Skeletal muscle tissue (tissue), 4 donors: ENCODE data around the gene SPEM3. TPM values are rescaled to one million over a fixed set of nuclear protein-coding genes. Genes with fewer than 3 reads are reported as not detected.
"Not testable (repeated sequence)": the region's sequence is repeated elsewhere in the genome, so short reads cannot be mapped to it uniquely, and the experiment has no call there.

ENCODE experiments used
- H3K27ac ChIP-seq: one replicate; pipeline ENCODE4 v1.7.0; 2013; ENCODE audit warnings: mild to moderate bottlenecking, low read depth, low read length, inconsistent platforms
- H3K27me3 ChIP-seq, 3 donors: one replicate each; pipeline ENCODE4 v1.7.0; 2013; ENCODE audit warnings: low read length in 3 of 3; ENCODE audit not compliant: control insufficient read depth in 3 of 3, insufficient read depth in 3 of 3
- H3K36me3 ChIP-seq, 3 donors: one replicate each; pipeline ENCODE4 v1.7.0; 2013; ENCODE audit warnings: low read length in 3 of 3; ENCODE audit not compliant: control insufficient read depth in 3 of 3, insufficient read depth in 3 of 3
- H3K4me1 ChIP-seq, 3 donors: one replicate each; pipeline ENCODE4 v1.7.0; 2013; ENCODE audit warnings: low read length in 3 of 3, mild to moderate bottlenecking in 3 of 3; ENCODE audit not compliant: control insufficient read depth in 3 of 3, insufficient read depth in 3 of 3
- H3K4me3 ChIP-seq, 3 donors: one replicate each; pipeline ENCODE4 v1.7.0; 2013; ENCODE audit warnings: low read length in 3 of 3
- H3K9ac ChIP-seq, 3 donors: one replicate each; pipeline ENCODE4 v1.7.0; 2013; ENCODE audit warnings: low read length in 3 of 3, mild to moderate bottlenecking in 3 of 3, moderate library complexity in 2 of 3, low read depth in 1 of 3
- H3K9me3 ChIP-seq, 3 donors: one replicate each; pipeline ENCODE4 v1.7.0; 2013; ENCODE audit warnings: low read length in 3 of 3; ENCODE audit not compliant: control insufficient read depth in 3 of 3
- total RNA-seq: library from RNA; depleted of rRNA; stranded (reverse); fragments of >200 nt; gene quantifications from one replicate; pipeline ENCODE4 v1.2.3, GENCODE V29; 2014
- donor health status: Osteomylitis.

Gene SPEM3
- total RNA-seq, 1 donor from 2014 or later: not detected

DNA sequence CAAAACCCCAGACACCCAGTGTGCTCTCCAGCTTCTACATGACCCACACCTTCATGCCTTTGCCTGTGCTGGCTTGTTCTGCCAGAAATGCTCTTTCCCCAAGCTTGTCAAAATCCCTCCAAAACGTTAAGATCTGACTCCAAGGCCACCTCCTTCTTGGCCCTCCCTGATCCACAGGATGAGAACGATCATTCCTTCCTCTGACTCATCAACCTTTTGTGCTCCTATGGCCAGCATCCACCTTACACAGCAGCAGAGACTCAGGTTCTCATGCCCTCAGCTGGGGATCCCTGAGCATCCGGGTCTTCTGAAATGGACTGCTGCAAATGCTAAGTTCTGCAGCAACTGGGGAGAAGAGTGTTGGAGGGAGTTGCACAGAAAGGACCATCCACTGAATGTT lies 47.8 kb downstream of the SPEM3 start:
- Histone ChIP-seq H3K36me3 (no peaks in the 10 kb centered on the region), H3K27ac (peak overlapping the region; percentile 99), H3K9ac (peak overlapping the region; percentile 42 to 97 (median 54)), H3K27me3 (no peaks in the 10 kb centered on the region), H3K4me3 (peak overlapping the region; percentile 44 to 97 (median 65)), H3K9me3 (no peaks in the 10 kb centered on the region), H3K4me1 (peaks cover 56 to 63% (median 57%) of the 10 kb centered on the region in 3 donors)

DNA sequence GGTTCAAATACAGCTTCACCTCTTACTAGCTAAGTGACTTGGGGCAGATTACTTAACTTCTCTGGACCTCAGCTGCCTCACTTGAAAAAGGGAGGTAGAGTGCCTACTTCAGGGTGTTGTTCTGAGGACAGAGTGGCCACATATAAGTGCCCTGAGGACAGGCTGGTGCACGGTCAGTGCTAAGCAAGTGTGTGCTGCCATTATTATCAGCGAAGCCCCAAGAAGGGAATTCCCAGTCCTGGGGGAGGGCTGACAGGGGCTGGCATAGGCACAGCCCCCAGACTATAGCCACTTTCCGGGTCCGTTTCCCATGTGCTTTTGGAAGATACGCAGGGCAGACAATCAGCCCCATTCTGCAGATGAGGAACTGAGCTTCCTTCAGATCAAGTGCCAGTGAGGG lies 48.3 kb downstream of the SPEM3 start:
- Histone ChIP-seq H3K36me3 (no peaks in the 10 kb centered on the region), H3K4me3 (peak overlapping the region; percentile 85 to 97 (median 96)), H3K9ac (peak overlapping the region; percentile 54 to 97 (median 92)), H3K27me3 (no peaks in the 10 kb centered on the region), H3K4me1 (peaks cover 56 to 65% (median 61%) of the 10 kb centered on the region in 3 donors), H3K27ac (peak overlapping the region; percentile 99), H3K9me3 (no peaks in the 10 kb centered on the region)

DNA sequence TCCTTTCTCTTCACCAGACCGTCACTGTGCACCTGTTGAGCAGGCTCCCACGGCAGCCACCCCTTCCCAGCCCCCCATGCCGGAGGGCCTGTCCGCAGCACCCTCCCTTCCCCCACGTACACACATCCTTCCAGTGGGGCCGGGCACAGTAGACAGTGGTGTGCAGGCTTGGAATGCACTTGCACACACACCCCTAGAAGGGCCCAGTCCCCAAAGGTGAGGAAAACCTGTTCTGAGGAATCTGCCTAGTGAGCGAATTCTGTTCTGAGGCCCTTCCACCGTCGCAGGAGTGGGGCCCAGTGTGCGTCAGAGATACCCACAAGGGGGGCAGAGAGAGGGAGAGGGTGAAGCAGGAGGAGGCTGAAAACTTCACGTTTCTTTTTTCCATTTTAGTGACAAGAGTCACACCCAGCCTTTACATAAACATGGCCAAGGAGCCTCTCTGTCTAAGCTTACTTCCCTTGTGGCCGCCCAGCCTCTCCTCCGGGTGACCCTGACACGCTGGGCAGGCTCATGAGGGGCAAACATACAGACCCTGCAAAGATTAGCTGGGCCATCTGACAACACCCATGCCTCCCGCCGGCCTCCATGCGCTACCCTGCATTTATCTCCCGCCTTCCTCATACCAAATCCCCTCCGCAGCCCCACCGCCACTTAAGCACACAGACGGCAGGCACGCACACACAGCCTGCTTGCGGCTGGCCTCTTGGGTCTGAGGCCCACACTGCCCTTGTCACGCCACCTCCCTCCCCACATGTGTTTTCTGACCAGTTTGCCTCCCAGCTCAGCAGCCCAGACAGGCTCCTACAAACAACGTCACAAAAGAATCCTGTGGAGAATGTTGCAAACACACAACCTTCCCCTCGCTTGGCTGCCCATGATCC lies 49.0 kb downstream of the SPEM3 start:
- no peaks in the 10 kb centered on the region for H3K36me3 ChIP-seq
- H3K27me3 ChIP-seq: no peaks in the 10 kb centered on the region
- no peaks in the 10 kb centered on the region for H3K9me3 ChIP-seq
- peaks cover 63 to 66% (median 63%) of the 10 kb centered on the region in 3 donors for H3K4me1 ChIP-seq
- peak overlapping the region; percentile 85 to 97 (median 92) for H3K9ac ChIP-seq
- peak overlapping the region; percentile 85 to 97 (median 96) for H3K4me3 ChIP-seq
- peak overlapping the region; percentile 99 for H3K27ac ChIP-seq

DNA sequence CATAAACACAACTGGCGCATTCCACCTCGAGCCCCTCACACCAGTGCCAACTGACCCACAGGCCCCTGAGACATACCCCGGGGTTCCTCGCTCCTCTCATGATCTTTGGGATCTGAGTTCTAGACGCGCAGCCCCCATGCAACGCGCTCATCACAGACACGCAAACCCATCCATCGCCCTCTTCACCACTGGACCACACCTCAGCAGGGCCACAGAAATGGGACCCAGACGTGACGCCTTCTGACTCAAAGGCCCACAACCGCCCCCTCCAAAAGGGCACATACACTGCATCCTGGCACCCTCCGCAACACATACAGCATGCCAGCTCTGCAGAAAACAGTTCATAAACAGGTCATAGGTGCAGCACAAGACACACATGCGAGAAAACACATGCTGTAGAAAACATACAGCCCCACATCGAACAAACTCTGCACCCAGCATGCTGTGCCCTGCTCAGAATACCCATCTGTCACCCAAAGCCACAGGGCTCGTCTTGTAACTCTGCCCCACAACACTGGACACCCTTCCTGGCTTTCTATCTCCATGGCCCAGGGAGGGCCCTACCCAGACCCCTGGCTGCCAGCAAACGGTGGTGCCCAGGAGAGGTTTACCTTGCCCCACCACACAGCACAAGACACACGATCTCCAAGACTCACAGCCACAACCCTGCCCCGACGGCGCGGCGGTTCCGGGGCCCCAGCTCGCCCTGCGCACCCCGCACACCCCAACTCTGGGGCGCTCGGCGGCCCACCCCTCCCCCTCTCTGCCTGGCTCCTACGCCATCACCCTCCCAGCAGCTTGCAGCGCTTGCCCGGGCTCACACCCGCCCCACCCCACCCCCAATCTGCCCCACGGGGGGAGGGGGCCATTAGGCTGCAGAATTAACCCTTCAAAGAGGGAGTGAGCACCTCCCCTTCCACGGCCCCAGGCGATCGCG lies 49.9 kb downstream of the SPEM3 start:
- no peaks in the 10 kb centered on the region for H3K9me3 ChIP-seq
- H3K4me3 ChIP-seq: peak overlapping the region; percentile 85 to 97 (median 96)
- peaks cover 66 to 70% (median 69%) of the 10 kb centered on the region in 3 donors for H3K4me1 ChIP-seq
- no peaks in the 10 kb centered on the region for H3K36me3 ChIP-seq
- peak overlapping the region; percentile 85 to 97 (median 92) for H3K9ac ChIP-seq
- H3K27ac ChIP-seq: peak overlapping the region; percentile 99
- no peaks in the 10 kb centered on the region for H3K27me3 ChIP-seq

DNA sequence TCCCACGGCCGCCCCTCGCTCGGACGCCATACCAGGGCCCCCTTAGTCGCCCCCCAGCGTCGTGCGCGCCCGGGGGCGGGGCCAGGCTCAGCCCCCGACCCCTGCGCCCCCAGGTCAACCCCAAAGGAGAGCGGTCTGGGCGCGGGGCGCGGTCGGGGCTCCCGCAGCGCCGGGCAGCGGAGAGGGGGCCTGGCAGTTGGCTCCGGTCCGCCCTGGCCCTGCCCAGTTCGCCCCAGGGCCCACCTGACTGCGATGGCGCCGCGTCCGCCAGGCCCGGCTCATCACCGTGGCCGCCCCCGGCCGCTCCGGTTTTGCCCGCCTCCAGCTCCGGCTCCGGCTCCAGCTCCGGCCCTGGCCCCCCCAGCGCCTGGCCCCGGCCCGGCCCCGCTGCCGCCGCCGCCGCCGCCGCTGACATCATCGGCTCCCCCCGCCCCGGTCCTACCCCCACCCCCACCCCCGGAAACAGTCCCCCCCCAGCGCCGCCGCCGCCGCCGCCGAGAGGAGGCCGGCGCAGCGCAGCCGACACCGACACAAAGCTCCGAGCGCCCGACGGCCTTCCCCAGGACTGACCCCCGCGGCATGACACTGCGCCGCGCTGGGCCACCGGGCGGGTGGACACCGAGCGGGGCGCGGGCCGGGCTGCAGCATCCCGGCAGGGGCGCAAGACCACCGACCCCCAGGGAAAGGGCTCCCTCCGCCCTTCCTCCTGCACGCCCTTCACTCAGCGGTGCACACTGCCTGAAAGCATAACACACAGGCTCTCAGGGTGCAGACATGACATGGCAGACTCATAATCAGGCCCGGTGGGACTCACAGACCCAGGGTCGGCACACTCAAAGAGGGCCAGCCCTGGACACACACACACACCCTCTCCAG lies 50.8 kb downstream of the SPEM3 start, which contains the start of gene ZBTB4:
ZBTB4 (minus strand) TSS at position 419 of the 876 bp plus-strand sequence. CDS start 12,830 bp downstream, outside the sequence.
- no peaks in the 10 kb centered on the region for H3K9me3 ChIP-seq
- H3K36me3 ChIP-seq: no peaks in the 10 kb centered on the region
- peak within 1 kb of the TSS; percentile 99 for H3K27ac ChIP-seq
- peak within 1 kb of the TSS; percentile 92 to 99 (median 96) for H3K9ac ChIP-seq
- H3K4me3 ChIP-seq: peak within 1 kb of the TSS; percentile 94 to 97 (median 96)
- H3K27me3 ChIP-seq: no peaks in the 10 kb centered on the region
- peaks cover 59 to 65% (median 62%) of the 10 kb centered on the region in 3 donors for H3K4me1 ChIP-seq

DNA sequence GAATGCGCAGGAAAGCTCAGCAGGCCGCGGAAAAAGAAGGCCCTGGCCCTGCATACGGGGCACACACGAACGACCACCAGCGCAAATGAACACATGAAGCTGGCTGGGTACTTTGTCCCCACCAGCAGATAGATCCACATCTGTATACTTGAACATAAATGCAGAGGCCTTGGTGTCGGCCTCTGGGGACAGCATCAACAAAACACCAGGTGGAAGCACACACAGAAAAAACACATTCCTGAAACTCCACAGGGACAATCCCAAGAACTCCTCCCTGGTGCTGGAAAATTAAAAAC lies 51.4 kb downstream of the SPEM3 start:
- H3K36me3 ChIP-seq: no peaks in the 10 kb centered on the region
- peaks cover 60 to 64% (median 60%) of the 10 kb centered on the region in 3 donors for H3K4me1 ChIP-seq
- no peaks in the 10 kb centered on the region for H3K9me3 ChIP-seq
- H3K4me3 ChIP-seq: peak overlapping the region; percentile 88 to 97 (median 94)
- H3K27ac ChIP-seq: peak overlapping the region; percentile 91
- H3K9ac ChIP-seq: peak overlapping the region; percentile 89 to 99 (median 96)
- no peaks in the 10 kb centered on the region for H3K27me3 ChIP-seq

DNA sequence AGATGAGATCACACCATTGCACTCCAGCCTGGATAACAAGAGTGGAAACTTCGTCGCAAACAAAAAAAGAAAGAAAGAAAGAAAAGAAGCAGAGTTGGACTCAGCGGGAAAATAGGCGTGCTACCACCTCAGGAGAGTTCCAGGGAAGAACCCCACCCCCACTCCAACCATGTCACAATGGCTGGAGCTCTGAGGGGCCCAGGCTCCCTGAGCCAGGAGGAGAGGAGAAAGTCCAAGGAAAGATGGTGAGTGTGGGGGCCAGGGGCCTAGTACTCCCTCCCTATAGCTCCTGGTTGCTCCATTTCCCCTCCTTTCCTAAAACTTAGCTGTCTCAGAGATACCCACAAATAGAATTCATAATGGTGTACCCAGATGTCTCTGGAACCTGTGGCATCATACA lies 52.6 kb downstream of the SPEM3 start, which contains the start of gene SLC35G6:
SLC35G6 (plus strand) TSS at position 172 of the 400 bp plus-strand sequence; CDS start at position 243, 71 bp downstream.
- H3K27ac ChIP-seq: peak within 1 kb of the TSS; percentile 100
- not testable (repeated sequence) for H3K36me3 ChIP-seq, H3K27me3 ChIP-seq, H3K9me3 ChIP-seq
- peak within 1 kb of the TSS; percentile 89 to 99 (median 96) for H3K9ac ChIP-seq
- peak within 1 kb of the TSS; percentile 88 to 97 (median 97) for H3K4me3 ChIP-seq
- H3K4me1 ChIP-seq: peaks cover 58 to 60% (median 58%) of the 10 kb centered on the region in 3 donors

DNA sequence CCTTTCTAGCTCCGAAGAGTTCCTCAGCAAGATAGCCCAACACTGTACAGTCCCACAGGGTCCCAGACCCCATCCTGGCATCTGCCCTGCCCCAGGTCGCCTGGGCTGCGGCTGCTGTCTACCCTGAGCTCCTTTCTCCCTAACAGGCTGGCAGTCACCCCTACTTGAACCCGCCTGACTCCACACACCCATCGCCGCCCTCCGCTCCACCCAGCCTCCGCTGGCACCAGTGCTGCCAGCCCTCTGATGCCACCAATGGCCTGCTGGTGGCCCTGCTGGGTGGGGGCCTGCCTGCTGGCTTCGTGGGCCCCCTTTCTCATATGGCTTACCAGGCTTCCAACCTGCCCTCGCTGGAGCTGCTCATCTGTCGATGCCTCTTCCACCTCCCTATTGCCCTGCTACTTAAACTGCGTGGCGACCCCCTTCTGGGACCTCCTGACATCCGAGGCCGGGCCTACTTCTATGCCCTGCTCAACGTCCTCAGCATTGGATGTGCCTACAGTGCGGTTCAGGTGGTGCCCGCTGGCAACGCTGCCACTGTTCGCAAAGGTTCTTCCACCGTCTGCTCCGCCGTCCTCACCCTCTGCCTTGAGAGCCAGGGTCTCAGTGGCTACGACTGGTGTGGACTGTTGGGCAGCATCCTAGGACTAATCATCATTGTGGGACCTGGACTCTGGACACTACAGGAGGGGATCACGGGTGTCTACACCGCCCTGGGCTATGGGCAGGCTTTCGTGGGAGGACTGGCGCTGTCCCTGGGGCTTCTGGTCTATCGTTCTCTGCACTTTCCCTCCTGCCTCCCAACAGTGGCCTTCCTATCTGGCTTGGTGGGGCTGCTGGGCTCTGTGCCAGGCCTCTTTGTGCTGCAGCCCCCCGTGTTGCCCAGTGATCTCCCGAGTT lies 53.4 kb downstream of the SPEM3 start:
- not testable (repeated sequence) for H3K27me3 ChIP-seq, H3K9me3 ChIP-seq, H3K36me3 ChIP-seq
- Histone ChIP-seq H3K9ac (peak overlapping the region in 2 of 3 donors; percentile 99 to 100), H3K27ac (peak overlapping the region; percentile 100), H3K4me3 (peak overlapping the region in 1 of 3 donors; percentile 97), H3K4me1 (peaks cover 53 to 58% (median 58%) of the 10 kb centered on the region in 3 donors)
